Naive thymus-derived CD4-positive, alpha-beta T cell (primary cell): ENCODE data around the gene NTM. TPM values are rescaled to one million over a fixed set of nuclear protein-coding genes. Genes with fewer than 3 reads are reported as not detected.

ENCODE experiments used
- ATAC-seq: fragments of 150-1000 bp; cut with Tn5 transposase; 2 replicates; pipeline ENCODE4 v1.10.0; 2021; ENCODE audit warnings: mild to moderate bottlenecking, moderate library complexity
- CTCF ChIA-PET: fragments of 350-600 bp; sonication (Branson Sonifier 250); formaldehyde crosslinking; loops from one replicate; lab custom pipeline; 2021; ENCODE audit warnings: antibody characterized with exemption; lab: Charles Lee
- POLR2A ChIA-PET: fragments of 350-600 bp; sonication (Branson Sonifier 250); formaldehyde crosslinking; loops from one replicate; lab custom pipeline; 2021; ENCODE audit warnings: antibody characterized with exemption, inconsistent platforms; lab: Charles Lee
- DNase-seq, 9 donors: peaks; one replicate each; pipeline versions ENCODE4 v3.0.0 to v3.0.0-alpha.2; 2020 to 2022; ENCODE audit warnings: mixed read lengths in 1 of 9
- H3K27ac ChIP-seq: one replicate; pipeline ENCODE4 v1.7.0; 2013; ENCODE audit warnings: mild to moderate bottlenecking, low read depth, low read length, moderate library complexity
- H3K27me3 ChIP-seq, 2 donors: one replicate each; pipeline ENCODE4 v1.7.0; 2013; ENCODE audit warnings: low read length in 2 of 2, mild to moderate bottlenecking in 2 of 2, moderate library complexity in 2 of 2; ENCODE audit not compliant: control insufficient read depth in 2 of 2, insufficient read depth in 2 of 2
- H3K36me3 ChIP-seq, 3 experiments: 1 replicate in 2 of 3; 2 replicates in 1 of 3; pipeline ENCODE4 v1.7.0; 2013; ENCODE audit warnings: low read length in 3 of 3, mild to moderate bottlenecking in 3 of 3, moderate library complexity in 1 of 3; ENCODE audit not compliant: insufficient read depth in 3 of 3, control insufficient read depth in 2 of 3
- H3K4me1 ChIP-seq, 2 donors: one replicate each; pipeline ENCODE4 v1.7.0; 2013; ENCODE audit warnings: low read length in 2 of 2, mild to moderate bottlenecking in 2 of 2, moderate library complexity in 1 of 2; ENCODE audit not compliant: control insufficient read depth in 2 of 2, insufficient read depth in 2 of 2
- H3K4me3 ChIP-seq: 2 replicates; pipeline ENCODE4 v1.7.0; 2013; ENCODE audit warnings: mild to moderate bottlenecking, low read length
- H3K9me3 ChIP-seq, 3 experiments: 1 replicate in 2 of 3; 2 replicates in 1 of 3; pipeline ENCODE4 v1.7.0; 2013; ENCODE audit warnings: low read length in 3 of 3; ENCODE audit not compliant: control insufficient read depth in 2 of 3
- H3K27ac Mint-ChIP-seq, 9 donors: one replicate each; pipeline ENCODE4 v1.8.0; 2020 to 2022; ENCODE audit warnings: mixed read lengths in 9 of 9, mild to moderate bottlenecking in 8 of 9, moderate library complexity in 5 of 9, inconsistent platforms in 2 of 9
- H3K27me3 Mint-ChIP-seq, 5 donors: one replicate each; pipeline ENCODE4 v1.8.0; 2021 to 2022; ENCODE audit warnings: mixed read lengths in 5 of 5, mild to moderate bottlenecking in 1 of 5
- H3K36me3 Mint-ChIP-seq, 5 donors: one replicate each; pipeline ENCODE4 v1.8.0; 2020 to 2022; ENCODE audit warnings: mixed read lengths in 5 of 5, mild to moderate bottlenecking in 3 of 5, inconsistent platforms in 1 of 5
- H3K4me1 Mint-ChIP-seq, 7 donors: one replicate each; pipeline ENCODE4 v1.8.0; 2020 to 2022; ENCODE audit warnings: mixed read lengths in 7 of 7, mild to moderate bottlenecking in 3 of 7, inconsistent platforms in 1 of 7
- H3K4me3 Mint-ChIP-seq, 10 donors: one replicate each; pipeline ENCODE4 v1.8.0; 2020 to 2022; ENCODE audit warnings: mild to moderate bottlenecking in 10 of 10, mixed read lengths in 10 of 10, moderate library complexity in 6 of 10, inconsistent platforms in 2 of 10
- H3K9me3 Mint-ChIP-seq, 11 donors: one replicate each; pipeline ENCODE4 v1.8.0; 2020 to 2022; ENCODE audit warnings: mixed read lengths in 11 of 11, mild to moderate bottlenecking in 4 of 11, inconsistent platforms in 1 of 11, moderate library complexity in 1 of 11
- intact Hi-C, 2 donors: fragments of 100-400 bp; cut with micrococcal nuclease; formaldehyde crosslinking; loops; one replicate each; pipeline ENCODE4 v1.15.1; 2023
- polyA plus RNA-seq, 2 donors: library from polyadenylated mRNA; unstranded; fragments of 300-500 nt; fragmentation: Illumina TruSeq; gene quantifications; one replicate each; pipeline ENCODE4 v1.2.3, GENCODE V29; 2021
- total RNA-seq, 6 experiments: library from RNA in 5 of 6; stranded (reverse) in 5 of 6; gene quantifications; 1 replicate in 5 of 6; 2 replicates in 1 of 6; pipeline ENCODE4 v1.2.3 and lab custom pipeline; 2021 to 2026

Gene NTM
- total and polyA plus RNA-seq, 7 experiments from 2014 or later: not detected

DNA sequence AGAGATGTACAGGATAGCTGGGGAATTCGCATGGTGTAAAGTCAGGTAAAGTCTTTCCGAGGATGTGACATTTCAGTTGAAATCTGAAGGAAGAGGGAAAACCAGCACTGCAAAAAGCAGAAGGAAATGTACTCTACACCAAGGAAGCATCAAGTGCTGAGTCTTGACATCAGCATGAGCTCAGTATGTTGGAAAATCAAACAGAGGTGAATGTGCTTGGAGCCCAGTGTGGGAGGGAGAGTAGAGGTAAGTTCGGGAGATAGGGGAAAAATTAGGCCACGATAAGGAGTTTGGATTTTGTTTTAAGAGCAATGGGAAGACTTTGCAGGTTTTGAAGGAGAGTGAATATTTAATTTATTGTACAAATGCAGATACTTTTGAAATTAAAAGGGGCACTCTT is 484.0 kb downstream of the NTM start:
- DNase-seq (no peak), ATAC-seq (no peak)
- H3K4me1 Mint-ChIP-seq: no peaks in the 10 kb centered on the region
- intact Hi-C loops: no loop called here
- no peaks in the 10 kb centered on the region for H3K36me3 ChIP-seq
- no peaks in the 10 kb centered on the region for H3K36me3 Mint-ChIP-seq
- POLR2A ChIA-PET: no interaction called here
- peaks cover 0 to 7% (median 2%) of the 10 kb centered on the region in 11 donors for H3K9me3 Mint-ChIP-seq
- H3K4me1 ChIP-seq: no peaks in the 10 kb centered on the region
- CTCF ChIA-PET: no interaction called here
- no peaks in the 10 kb centered on the region for H3K27me3 Mint-ChIP-seq
- no peak overlapping the region for H3K27ac Mint-ChIP-seq
- H3K4me3 Mint-ChIP-seq: no peak overlapping the region
- no peak overlapping the region for H3K27ac ChIP-seq
- no peaks in the 10 kb centered on the region for H3K27me3 ChIP-seq
- no peaks in the 10 kb centered on the region for H3K9me3 ChIP-seq
- H3K4me3 ChIP-seq: no peak overlapping the region

GRCh38 chr11:131855320-131855719 is 484.9 kb downstream of the NTM start:
- ATAC-seq (no peak), DNase-seq (no peak)
- H3K4me1 ChIP-seq: no peaks in the 10 kb centered on the region
- intact Hi-C loops: no loop called here
- POLR2A ChIA-PET: no interaction called here
- Mint-ChIP-seq H3K9me3 (peaks cover 0 to 7% (median 2%) of the 10 kb centered on the region in 11 donors), H3K27ac (no peak overlapping the region), H3K36me3 (no peaks in the 10 kb centered on the region), H3K4me1 (no peaks in the 10 kb centered on the region), H3K4me3 (no peak overlapping the region), H3K27me3 (peaks cover 0 to 4% (median 0%) of the 10 kb centered on the region in 5 donors)
- H3K36me3 ChIP-seq: no peaks in the 10 kb centered on the region
- H3K4me3 ChIP-seq: no peak overlapping the region
- CTCF ChIA-PET: no interaction called here
- no peak overlapping the region for H3K27ac ChIP-seq
- H3K9me3 ChIP-seq: no peaks in the 10 kb centered on the region
- H3K27me3 ChIP-seq: no peaks in the 10 kb centered on the region

DNA sequence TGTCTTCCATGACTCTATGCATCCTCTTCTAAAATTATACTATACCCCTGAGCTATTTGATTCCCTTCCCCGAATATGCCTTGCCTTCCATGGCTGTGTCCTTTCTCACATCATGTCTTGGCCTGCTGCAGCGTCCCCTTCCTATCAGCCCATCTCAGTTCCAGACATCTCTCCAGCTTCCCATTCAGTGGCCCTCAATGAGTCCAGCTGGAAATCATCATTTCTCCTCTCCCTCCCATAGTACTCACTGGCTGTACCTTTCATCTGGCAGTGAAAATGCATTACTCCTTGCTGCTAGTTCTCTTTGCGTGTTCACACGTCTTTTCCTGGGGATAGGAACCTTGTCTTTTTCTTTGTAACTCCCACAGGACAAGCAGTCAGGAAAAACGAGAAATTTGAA is 486.8 kb downstream of the NTM start:
- Histone ChIP-seq H3K4me1 (no peaks in the 10 kb centered on the region), H3K27ac (no peak overlapping the region), H3K4me3 (no peak overlapping the region), H3K36me3 (no peaks in the 10 kb centered on the region), H3K27me3 (no peaks in the 10 kb centered on the region), H3K9me3 (no peaks in the 10 kb centered on the region)
- DNase-seq (no peak), ATAC-seq (no peak)
- no peak overlapping the region for H3K27ac Mint-ChIP-seq
- no peaks in the 10 kb centered on the region for H3K36me3 Mint-ChIP-seq
- H3K4me1 Mint-ChIP-seq: no peaks in the 10 kb centered on the region
- H3K9me3 Mint-ChIP-seq: peaks cover 0 to 5% (median 0%) of the 10 kb centered on the region in 11 donors
- intact Hi-C loops: no loop called here
- peaks cover 0 to 10% (median 0%) of the 10 kb centered on the region in 5 donors for H3K27me3 Mint-ChIP-seq
- ChIA-PET CTCF (no interaction called here), POLR2A (no interaction called here)
- no peak overlapping the region for H3K4me3 Mint-ChIP-seq

DNA sequence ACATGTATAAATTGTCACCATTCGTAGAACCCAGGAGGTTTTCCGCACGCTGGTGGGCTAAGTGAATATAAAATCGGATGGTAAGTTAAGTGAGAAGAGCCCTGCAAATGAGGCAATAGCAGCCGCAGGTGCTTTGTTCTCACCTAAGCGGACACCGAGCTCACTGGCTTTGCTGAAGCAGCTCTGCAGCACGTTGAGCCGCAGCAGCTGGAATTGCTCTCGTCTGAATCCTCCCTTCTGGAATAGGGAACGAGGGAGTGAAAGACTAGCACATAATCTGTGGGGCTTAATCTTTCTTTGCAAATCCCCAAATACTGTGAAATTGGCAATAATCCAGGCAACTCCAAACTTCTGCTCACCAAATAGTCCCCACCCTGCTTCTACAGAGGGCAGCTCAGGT is 488.1 kb downstream of the NTM start:
- intact Hi-C loops: no loop called here
- Histone ChIP-seq H3K36me3 (no peaks in the 10 kb centered on the region), H3K4me1 (no peaks in the 10 kb centered on the region), H3K4me3 (no peak overlapping the region), H3K27ac (no peak overlapping the region), H3K27me3 (no peaks in the 10 kb centered on the region), H3K9me3 (no peaks in the 10 kb centered on the region)
- ATAC-seq (no peak), DNase-seq (no peak)
- Mint-ChIP-seq H3K9me3 (peaks cover 0 to 5% (median 0%) of the 10 kb centered on the region in 11 donors), H3K4me3 (no peak overlapping the region), H3K27ac (no peak overlapping the region), H3K4me1 (no peaks in the 10 kb centered on the region), H3K36me3 (no peaks in the 10 kb centered on the region), H3K27me3 (peaks cover 0 to 10% (median 0%) of the 10 kb centered on the region in 5 donors)
- CTCF ChIA-PET: no interaction called here
- POLR2A ChIA-PET: no interaction called here

GRCh38 chr11:131859538-131860210 is 489.3 kb downstream of the NTM start:
- Histone ChIP-seq H3K27me3 (no peaks in the 10 kb centered on the region), H3K9me3 (no peaks in the 10 kb centered on the region), H3K4me3 (no peak overlapping the region), H3K36me3 (no peaks in the 10 kb centered on the region), H3K4me1 (no peaks in the 10 kb centered on the region), H3K27ac (no peak overlapping the region)
- ChIA-PET POLR2A (no interaction called here), CTCF (no interaction called here)
- no peak overlapping the region for H3K27ac Mint-ChIP-seq
- H3K9me3 Mint-ChIP-seq: peaks cover 0 to 5% (median 0%) of the 10 kb centered on the region in 11 donors
- H3K4me1 Mint-ChIP-seq: no peaks in the 10 kb centered on the region
- intact Hi-C loops: no loop called here
- DNase-seq: no peak
- peaks cover 0 to 10% (median 0%) of the 10 kb centered on the region in 5 donors for H3K27me3 Mint-ChIP-seq
- no peak for ATAC-seq
- H3K36me3 Mint-ChIP-seq: no peaks in the 10 kb centered on the region
- H3K4me3 Mint-ChIP-seq: no peak overlapping the region

- no peaks in the 10 kb centered on the region for H3K36me3 Mint-ChIP-seq
- no peaks in the 10 kb centered on the region for H3K9me3 ChIP-seq
- H3K4me3 Mint-ChIP-seq: no peak overlapping the region
- no peaks in the 10 kb centered on the region for H3K4me1 ChIP-seq
- H3K27me3 Mint-ChIP-seq: peaks cover 0 to 16% (median 0%) of the 10 kb centered on the region in 5 donors
- intact Hi-C loops: no loop called here
- H3K27ac Mint-ChIP-seq: no peak overlapping the region
- no peak for DNase-seq
- CTCF ChIA-PET: no interaction called here
- no peaks in the 10 kb centered on the region for H3K36me3 ChIP-seq
- no peak for ATAC-seq
- POLR2A ChIA-PET: no interaction called here
- peaks cover 0 to 13% (median 0%) of the 10 kb centered on the region in 11 donors for H3K9me3 Mint-ChIP-seq
- no peaks in the 10 kb centered on the region for H3K4me1 Mint-ChIP-seq
- H3K27ac ChIP-seq: no peak overlapping the region
- H3K27me3 ChIP-seq: no peaks in the 10 kb centered on the region
- H3K4me3 ChIP-seq: no peak overlapping the region
These were observed 493.8 kb downstream of the NTM start for GRCh38 chr11:131864228-131864627.

DNA sequence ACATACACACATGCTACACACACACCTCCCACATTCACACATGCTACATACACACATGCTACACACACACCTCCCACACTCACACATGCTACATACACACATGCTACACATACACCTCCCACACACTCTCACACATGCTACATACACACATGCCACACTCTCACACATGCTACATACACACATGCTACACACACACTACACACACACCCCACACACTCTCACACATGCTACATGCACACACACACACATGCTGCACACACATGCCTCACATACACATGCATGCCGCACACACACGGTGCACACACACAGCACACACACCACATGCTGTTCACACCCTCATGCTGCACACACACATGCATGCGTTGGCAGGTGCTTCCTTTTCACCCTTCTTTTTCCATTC is 495.4 kb downstream of the NTM start:
- ATAC-seq: no peak
- H3K4me1 Mint-ChIP-seq: no peaks in the 10 kb centered on the region
- peaks cover 0 to 12% (median 0%) of the 10 kb centered on the region in 5 donors for H3K27me3 Mint-ChIP-seq

More for the DNA sequence above, 495.4 kb downstream of the NTM start:
- no peak for DNase-seq
- H3K9me3 Mint-ChIP-seq: peaks cover 0 to 13% (median 0%) of the 10 kb centered on the region in 11 donors
- CTCF ChIA-PET: no interaction called here
- H3K4me3 Mint-ChIP-seq: no peak overlapping the region
- intact Hi-C loops: loop anchor here in 1 of 2 donors (5.0 kb wide), 1 partner anchor 261 kb away; no protein-coding TSS in a partner anchor
- Histone ChIP-seq H3K4me3 (no peak overlapping the region), H3K9me3 (no peaks in the 10 kb centered on the region), H3K27ac (no peak overlapping the region), H3K4me1 (no peaks in the 10 kb centered on the region), H3K27me3 (no peaks in the 10 kb centered on the region), H3K36me3 (no peaks in the 10 kb centered on the region)
- no peak overlapping the region for H3K27ac Mint-ChIP-seq
- POLR2A ChIA-PET: no interaction called here
- no peaks in the 10 kb centered on the region for H3K36me3 Mint-ChIP-seq
